Dendritic cell treated with granulocyte-macrophage colony-stimulating factor and Interleukin-4, amounts not matched to agents 40 ng/mL and 50 ng/mL, for 4 days (primary cell): ENCODE measurements around the gene SNCA.

ENCODE experiments used
- H3K27ac Mint-ChIP-seq: one replicate; pipeline ENCODE4 v1.8.0; 2022; ENCODE audit warnings: mild to moderate bottlenecking, mixed read lengths
- H3K27me3 Mint-ChIP-seq: one replicate; pipeline ENCODE4 v1.8.0; 2022; ENCODE audit warnings: mild to moderate bottlenecking, mixed read lengths
- H3K36me3 Mint-ChIP-seq: one replicate; pipeline ENCODE4 v1.8.0; 2022; ENCODE audit warnings: low read depth, mixed read lengths
- H3K4me1 Mint-ChIP-seq: one replicate; pipeline ENCODE4 v1.8.0; 2022; ENCODE audit warnings: low read depth, mixed read lengths
- H3K4me3 Mint-ChIP-seq: one replicate; pipeline ENCODE4 v1.8.0; 2022; ENCODE audit warnings: mild to moderate bottlenecking, moderate library complexity, mixed read lengths
- H3K9me3 Mint-ChIP-seq: one replicate; pipeline ENCODE4 v1.8.0; 2022; ENCODE audit warnings: mixed read lengths
- intact Hi-C: fragments of 100-400 bp; cut with micrococcal nuclease; formaldehyde crosslinking; loops from one replicate; pipeline ENCODE4 v1.15.0; 2022

SNCA gene

GRCh38 chr4:89685277-89685676, 151.7 kb downstream of the SNCA start:
- no peaks in the 10 kb centered on the region for H3K27me3 Mint-ChIP-seq

DNA sequence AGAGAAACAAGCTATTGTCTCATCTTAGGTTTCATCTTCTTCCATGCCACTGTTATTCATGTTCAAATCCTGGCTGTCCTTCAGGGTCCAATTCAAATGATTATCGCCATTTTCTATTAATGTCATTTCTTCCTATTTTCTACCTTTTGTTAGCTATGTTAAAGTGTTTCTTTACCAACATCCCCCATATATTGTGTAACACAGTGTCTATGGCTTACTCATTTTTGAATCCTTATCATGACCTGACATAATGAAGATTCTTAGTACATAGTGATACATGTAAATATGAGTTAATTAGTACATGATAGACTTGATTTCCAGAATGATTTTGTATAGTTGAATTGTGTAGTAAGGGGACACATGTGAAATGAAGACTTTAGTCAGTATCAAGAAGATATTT, 152.4 kb downstream of the SNCA start:
- no peaks in the 10 kb centered on the region for H3K27me3 Mint-ChIP-seq
- H3K9me3 Mint-ChIP-seq, result no peaks in the 10 kb centered on the region
- intact Hi-C loops, result no loop called here
- H3K27ac Mint-ChIP-seq, result no peak overlapping the region
- H3K36me3 Mint-ChIP-seq, result no peaks in the 10 kb centered on the region
- no peaks in the 10 kb centered on the region for H3K4me1 Mint-ChIP-seq
- H3K4me3 Mint-ChIP-seq, result no peak overlapping the region

More at GRCh38 chr4:89685277-89685676, 151.7 kb downstream of the SNCA start:
- intact Hi-C loops, result no loop called here
- no peak overlapping the region for H3K4me3 Mint-ChIP-seq
- H3K9me3 Mint-ChIP-seq, result no peaks in the 10 kb centered on the region
- H3K27ac Mint-ChIP-seq, result no peak overlapping the region
- H3K36me3 Mint-ChIP-seq, result no peaks in the 10 kb centered on the region
- H3K4me1 Mint-ChIP-seq, result no peaks in the 10 kb centered on the region

- Mint-ChIP-seq H3K9me3 (no peaks in the 10 kb centered on the region), H3K27ac (no peak overlapping the region), H3K4me3 (no peak overlapping the region), H3K36me3 (no peaks in the 10 kb centered on the region), H3K4me1 (no peaks in the 10 kb centered on the region), H3K27me3 (no peaks in the 10 kb centered on the region)
- intact Hi-C loops, result no loop called here
Observed at GRCh38 chr4:89682808-89683207, 154.2 kb downstream of the SNCA start.

DNA sequence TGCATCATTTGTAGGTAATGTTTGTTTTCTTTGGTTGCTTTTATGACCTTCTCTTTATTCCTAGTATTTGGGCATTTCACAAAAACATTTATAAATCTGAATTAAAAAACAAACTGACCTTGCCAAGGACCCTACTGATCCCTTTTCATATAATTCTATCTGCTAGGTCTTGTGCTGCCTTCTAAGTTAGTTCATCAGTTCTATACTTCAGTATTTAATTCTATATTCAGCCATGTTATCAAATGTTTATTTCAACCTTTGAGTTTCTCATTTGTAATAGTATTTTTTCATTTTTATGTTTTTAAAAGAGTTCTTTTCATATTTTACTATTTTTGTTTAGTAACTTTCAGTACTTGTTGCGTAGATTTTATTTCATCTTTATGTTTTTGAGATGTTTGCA, 155.3 kb downstream of the SNCA start:
- intact Hi-C loops, result no loop called here
- H3K9me3 Mint-ChIP-seq, result no peaks in the 10 kb centered on the region
- H3K4me3 Mint-ChIP-seq, result no peak overlapping the region
- H3K4me1 Mint-ChIP-seq, result no peaks in the 10 kb centered on the region
- no peaks in the 10 kb centered on the region for H3K27me3 Mint-ChIP-seq
- H3K36me3 Mint-ChIP-seq, result no peaks in the 10 kb centered on the region
- no peak overlapping the region for H3K27ac Mint-ChIP-seq

DNA sequence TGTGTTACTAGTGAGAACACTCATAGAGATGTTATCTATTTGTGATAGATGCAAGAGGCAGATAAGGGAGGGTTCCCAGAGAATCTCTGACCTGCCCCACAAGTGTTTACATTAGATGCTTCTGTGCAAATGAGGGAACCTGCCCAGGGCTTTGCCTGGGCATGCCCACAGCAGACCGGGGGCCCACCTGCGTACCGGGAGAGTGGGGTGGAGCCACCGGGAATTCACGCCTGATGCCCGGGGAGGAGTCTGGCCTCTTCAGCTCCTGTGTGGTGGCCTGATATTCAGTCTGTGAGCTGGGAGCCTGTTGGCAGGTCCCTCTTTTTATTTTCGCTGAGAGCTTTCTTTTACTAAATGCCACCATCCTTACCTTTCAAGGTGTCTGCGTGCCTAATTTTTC, 155.7 kb downstream of the SNCA start:
- no peaks in the 10 kb centered on the region for H3K4me1 Mint-ChIP-seq
- intact Hi-C loops, result no loop called here
- no peak overlapping the region for H3K27ac Mint-ChIP-seq
- H3K4me3 Mint-ChIP-seq, result no peak overlapping the region
- no peaks in the 10 kb centered on the region for H3K9me3 Mint-ChIP-seq
- no peaks in the 10 kb centered on the region for H3K36me3 Mint-ChIP-seq
- H3K27me3 Mint-ChIP-seq, result no peaks in the 10 kb centered on the region

- H3K9me3 Mint-ChIP-seq, result no peaks in the 10 kb centered on the region
- no peaks in the 10 kb centered on the region for H3K36me3 Mint-ChIP-seq
- no peaks in the 10 kb centered on the region for H3K27me3 Mint-ChIP-seq
- intact Hi-C loops, result no loop called here
- no peak overlapping the region for H3K27ac Mint-ChIP-seq
- no peaks in the 10 kb centered on the region for H3K4me1 Mint-ChIP-seq
- H3K4me3 Mint-ChIP-seq, result no peak overlapping the region
Observed at GRCh38 chr4:89674876-89675459, 162.0 kb downstream of the SNCA start.
